ENCODE results near the gene ARFRP1.

ARFRP1 gene

GRCh38 chr20:63707558-63708300 is at the start of gene ARFRP1, which contains the start of gene ZGPAT:
Gene ARFRP1 (minus strand): TSS chr20:63707976. CDS start chr20:63707091, 885 bp downstream.
Gene ZGPAT (plus strand): TSS chr20:63708039. CDS start chr20:63708581, 542 bp downstream.
- DNase-seq (ENCODE audit: low read depth): peak; percentile 49

- DNase-seq (ENCODE audit: low read depth): no peak
Measured at GRCh38 chr20:63756648-63756991, 48.8 kb upstream of the ARFRP1 start.

GRCh38 chr20:63755933-63756647 is 48.3 kb upstream of the ARFRP1 start:
- no peak for DNase-seq (ENCODE audit: low read depth)

GRCh38 chr20:63754008-63754407 is 46.2 kb upstream of the ARFRP1 start:
- DNase-seq (ENCODE audit: low read depth): no peak

GRCh38 chr20:63753381-63753780 is 45.6 kb upstream of the ARFRP1 start:
- DNase-seq (ENCODE audit: low read depth): no peak

GRCh38 chr20:63752411-63753101 is 44.8 kb upstream of the ARFRP1 start:
- no peak for DNase-seq (ENCODE audit: low read depth)

GRCh38 chr20:63751471-63752271 is 43.9 kb upstream of the ARFRP1 start:
- DNase-seq (ENCODE audit: low read depth): no peak

- DNase-seq (ENCODE audit: low read depth): no peak
Measured at GRCh38 chr20:63750807-63751470, 43.2 kb upstream of the ARFRP1 start.

GRCh38 chr20:63749597-63750508 is 42.1 kb upstream of the ARFRP1 start:
- DNase-seq (ENCODE audit: low read depth): no peak

- no peak for DNase-seq (ENCODE audit: low read depth)
Measured at GRCh38 chr20:63748934-63749270, 41.1 kb upstream of the ARFRP1 start.

- no peak for DNase-seq (ENCODE audit: low read depth)
Measured at GRCh38 chr20:63748070-63748933, 40.5 kb upstream of the ARFRP1 start.

- no peak for DNase-seq (ENCODE audit: low read depth)
Measured at GRCh38 chr20:63747622-63748069, 39.9 kb upstream of the ARFRP1 start.

- no peak for DNase-seq (ENCODE audit: low read depth)
Measured at GRCh38 chr20:63746751-63747315, 39.1 kb upstream of the ARFRP1 start.

GRCh38 chr20:63745961-63746731 is 38.4 kb upstream of the ARFRP1 start:
- no peak for DNase-seq (ENCODE audit: low read depth)

- no peak for DNase-seq (ENCODE audit: low read depth)
Measured at GRCh38 chr20:63745424-63745805, 37.6 kb upstream of the ARFRP1 start.

- no peak for DNase-seq (ENCODE audit: low read depth)
Measured at GRCh38 chr20:63744574-63745423, 37.0 kb upstream of the ARFRP1 start.

- DNase-seq (ENCODE audit: low read depth): no peak
Measured at GRCh38 chr20:63744158-63744557, 36.4 kb upstream of the ARFRP1 start.

Measured in fibroblast of the conjunctiva (primary cell).